NT2/D1 (cell line): ENCODE results near the gene DTD1.

Source experiments
- SUZ12 ChIP-seq: IDR thresholded peaks from 2 replicates; pipeline ENCODE4 v1.6.1; 2011; ENCODE audit not compliant: insufficient read length, insufficient read depth; ENCODE audit errors: extremely low read depth
- YY1 ChIP-seq: IDR thresholded peaks from 2 replicates; pipeline ENCODE4 v1.6.1; 2011; ENCODE audit not compliant: insufficient read length, insufficient read depth
- ZNF274 ChIP-seq: IDR thresholded peaks from 2 replicates; pipeline ENCODE4 v1.6.1; 2011; ENCODE audit warnings: mild to moderate bottlenecking, low read depth, low read length

GRCh38 chr20:18801516-18801915 is 213.7 kb downstream of the DTD1 start:
- TF ChIP-seq YY1 (no peak), ZNF274 (no peak), SUZ12 (no peak)
